ENCODE measurements around the gene VAMP8.

Gene VAMP8

GRCh38 chr2:85561280-85562212 lies 15.8 kb upstream of the VAMP8 start, which contains the start of gene GGCX:
GGCX (minus strand) TSS chr2:85561493; CDS start chr2:85561428, 65 bp downstream.
- H3K36me3 ChIP-seq (ENCODE audit: insufficient read depth, low read length), result peaks cover 20% of the 10 kb centered on the region
- no peak for TF ChIP-seq EZH2 (IDR thresholded peaks at IDR 0.05; ENCODE audit: borderline replicate concordance, low read depth, low read length, severe bottlenecking)
- peak; percentile 2 for TF ChIP-seq CTCF (IDR thresholded peaks at IDR 0.05; ENCODE audit: borderline replicate concordance, extremely low read depth, low read length, poor library complexity, severe bottlenecking)
- peak within 1 kb of the TSS; percentile 91 for H3K9ac ChIP-seq (ENCODE audit: low read depth, low read length)
- peaks cover 3% of the 10 kb centered on the region; the same call in 1 of the 2 replicates for H4K20me1 ChIP-seq (ENCODE audit: insufficient read depth, low read length)
- H3K9me3 ChIP-seq (ENCODE audit: insufficient read depth, low read length, severe bottlenecking), result no peaks in the 10 kb centered on the region
- ATAC-seq (ENCODE audit: insufficient read depth, low read depth) (peak; percentile 93), DNase-seq (peak; percentile 97)
- H3K4me1 ChIP-seq (ENCODE audit: insufficient read depth, low read length), result peaks cover 36% of the 10 kb centered on the region
- H2AFZ ChIP-seq (ENCODE audit: low read depth, low read length), result peak within 1 kb of the TSS; percentile 96
- H3K4me2 ChIP-seq (ENCODE audit: insufficient read depth, low read length), result peak within 1 kb of the TSS; percentile 84
- no peaks in the 10 kb centered on the region for H3K27me3 ChIP-seq (ENCODE audit: insufficient read depth, low read length, poor library complexity)
- peaks cover 47% of the 10 kb centered on the region for H3K79me2 ChIP-seq (ENCODE audit: insufficient read depth, low read length)
- peak within 1 kb of the TSS; percentile 81 to 90 for H3K4me3 ChIP-seq (ENCODE audit: low read depth in 1 of 2, low read length in 2 of 2)
- H3K27ac ChIP-seq (ENCODE audit: low read length), result peak within 1 kb of the TSS; percentile 95

- Histone ChIP-seq H3K4me3 (ENCODE audit: low read depth in 1 of 2, low read length in 2 of 2) (no peak overlapping the region), H3K4me1 (ENCODE audit: insufficient read depth, low read length) (peaks cover 29% of the 10 kb centered on the region), H4K20me1 (ENCODE audit: insufficient read depth, low read length) (no peaks in the 10 kb centered on the region), H3K36me3 (ENCODE audit: insufficient read depth, low read length) (peaks cover under 1% of the 10 kb centered on the region), H3K9ac (ENCODE audit: low read depth, low read length) (no peak overlapping the region), H2AFZ (ENCODE audit: low read depth, low read length) (peak overlapping the region; percentile 61; the same call in 1 of the 2 replicates), H3K79me2 (ENCODE audit: insufficient read depth, low read length) (peaks cover 25% of the 10 kb centered on the region), H3K27ac (ENCODE audit: low read length) (no peak overlapping the region), H3K9me3 (ENCODE audit: insufficient read depth, low read length, severe bottlenecking) (no peaks in the 10 kb centered on the region), H3K4me2 (ENCODE audit: insufficient read depth, low read length) (no peak overlapping the region), H3K27me3 (ENCODE audit: insufficient read depth, low read length, poor library complexity) (no peaks in the 10 kb centered on the region)
- DNase-seq, result no peak
- no peak for TF ChIP-seq EZH2 (IDR thresholded peaks at IDR 0.05; ENCODE audit: borderline replicate concordance, low read depth, low read length, severe bottlenecking)
- no peak for TF ChIP-seq CTCF (IDR thresholded peaks at IDR 0.05; ENCODE audit: borderline replicate concordance, extremely low read depth, low read length, poor library complexity, severe bottlenecking)
- no peak for ATAC-seq (ENCODE audit: insufficient read depth, low read depth)
Observed at GRCh38 chr2:85564144-85564563, 13.2 kb upstream of the VAMP8 start.

- TF ChIP-seq CTCF (IDR thresholded peaks at IDR 0.05; ENCODE audit: borderline replicate concordance, extremely low read depth, low read length, poor library complexity, severe bottlenecking), result no peak
- TF ChIP-seq EZH2 (IDR thresholded peaks at IDR 0.05; ENCODE audit: borderline replicate concordance, low read depth, low read length, severe bottlenecking), result no peak
- H3K79me2 ChIP-seq (ENCODE audit: insufficient read depth, low read length), result peaks cover 5% of the 10 kb centered on the region; the same call in 1 of the 2 replicates
- no peak overlapping the region for H3K4me3 ChIP-seq (ENCODE audit: low read depth in 1 of 2, low read length in 2 of 2)
- ATAC-seq (ENCODE audit: insufficient read depth, low read depth), result no peak
- H3K27ac ChIP-seq (ENCODE audit: low read length), result no peak overlapping the region
- H4K20me1 ChIP-seq (ENCODE audit: insufficient read depth, low read length), result no peaks in the 10 kb centered on the region
- H2AFZ ChIP-seq (ENCODE audit: low read depth, low read length), result no peak overlapping the region
- no peak overlapping the region for H3K4me2 ChIP-seq (ENCODE audit: insufficient read depth, low read length)
- H3K4me1 ChIP-seq (ENCODE audit: insufficient read depth, low read length), result peaks cover 13% of the 10 kb centered on the region
- H3K36me3 ChIP-seq (ENCODE audit: insufficient read depth, low read length), result no peaks in the 10 kb centered on the region
- H3K9ac ChIP-seq (ENCODE audit: low read depth, low read length), result no peak overlapping the region
- H3K27me3 ChIP-seq (ENCODE audit: insufficient read depth, low read length, poor library complexity), result peaks cover 11% of the 10 kb centered on the region
- H3K9me3 ChIP-seq (ENCODE audit: insufficient read depth, low read length, severe bottlenecking), result no peaks in the 10 kb centered on the region
- no peak for DNase-seq
Observed at GRCh38 chr2:85566265-85566664, 11.1 kb upstream of the VAMP8 start.
